ENCODE data around the gene HES4. TPM values are rescaled to one million over a fixed set of nuclear protein-coding genes. Genes with fewer than 3 reads are reported as not detected.

HES4 gene
- total RNA-seq: 1 to 10 TPM; 5.7 to 9.0 TPM

- Mint-ChIP-seq H3K36me3 (ENCODE audit: low read depth) (peaks cover 2% of the 10 kb centered on the region), H3K4me3 (peak within 1 kb of the TSS; percentile 65), H3K9me3 (no peaks in the 10 kb centered on the region), H3K27ac (peak within 1 kb of the TSS; percentile 86), H3K27me3 (peaks cover 37% of the 10 kb centered on the region), H3K4me1 (ENCODE audit: low read depth) (peaks cover 14% of the 10 kb centered on the region)
- ChIA-PET CTCF (interaction anchor here (1.1 to 1.3 kb wide), 2 partner anchors 14 to 15 kb away, joined by 3 to 5 read pairs; partner anchors contain the start of gene ISG15), POLR2A (interaction anchor here (0.9 kb wide), 1 partner anchor 10 kb away, joined by 3 read pairs; no protein-coding TSS in a partner anchor)
- no peak for TF ChIP-seq CTCF (IDR thresholded peaks at IDR 0.05)
- peak; percentile 38 for ATAC-seq
- intact Hi-C loops (cut with micrococcal nuclease): no loop called here
- DNase-seq: peak; percentile 74
Observed at GRCh38 chr1:999725-1000356, at the start of gene HES4. TSS of gene HES4 (minus strand) at chr1:1000097. CDS start at chr1:999973, 124 bp downstream.

DNA sequence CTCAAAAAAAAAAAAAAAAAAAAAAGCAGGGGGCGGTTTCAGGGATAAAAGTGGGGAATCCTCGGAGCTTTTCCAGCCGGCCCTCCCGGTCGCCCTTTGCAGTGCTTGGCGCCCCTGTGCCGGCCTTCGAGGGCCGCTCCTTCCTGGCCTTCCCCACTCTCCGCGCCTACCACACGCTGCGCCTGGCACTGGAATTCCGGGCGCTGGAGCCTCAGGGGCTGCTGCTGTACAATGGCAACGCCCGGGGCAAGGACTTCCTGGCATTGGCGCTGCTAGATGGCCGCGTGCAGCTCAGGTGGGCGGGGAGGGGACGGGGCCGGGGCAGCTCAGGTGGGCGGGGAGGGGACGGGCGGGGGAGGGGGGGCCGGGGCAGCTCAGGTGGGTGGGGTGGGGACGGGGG is 48.9 kb upstream of the HES4 start:
- DNase-seq: no peak
- Mint-ChIP-seq H3K4me1 (ENCODE audit: low read depth) (no peaks in the 10 kb centered on the region), H3K27me3 (no peaks in the 10 kb centered on the region), H3K4me3 (no peak overlapping the region), H3K9me3 (no peaks in the 10 kb centered on the region), H3K27ac (no peak overlapping the region), H3K36me3 (ENCODE audit: low read depth) (peaks cover 4% of the 10 kb centered on the region)
- ATAC-seq: no peak
- POLR2A ChIA-PET: no interaction called here
- no peak for TF ChIP-seq CTCF (IDR thresholded peaks at IDR 0.05)
- CTCF ChIA-PET: interaction anchor here (1.1 kb wide), 1 partner anchor 10 kb away, joined by 3 read pairs; no protein-coding TSS in a partner anchor
- intact Hi-C loops (cut with micrococcal nuclease): no loop called here

DNA sequence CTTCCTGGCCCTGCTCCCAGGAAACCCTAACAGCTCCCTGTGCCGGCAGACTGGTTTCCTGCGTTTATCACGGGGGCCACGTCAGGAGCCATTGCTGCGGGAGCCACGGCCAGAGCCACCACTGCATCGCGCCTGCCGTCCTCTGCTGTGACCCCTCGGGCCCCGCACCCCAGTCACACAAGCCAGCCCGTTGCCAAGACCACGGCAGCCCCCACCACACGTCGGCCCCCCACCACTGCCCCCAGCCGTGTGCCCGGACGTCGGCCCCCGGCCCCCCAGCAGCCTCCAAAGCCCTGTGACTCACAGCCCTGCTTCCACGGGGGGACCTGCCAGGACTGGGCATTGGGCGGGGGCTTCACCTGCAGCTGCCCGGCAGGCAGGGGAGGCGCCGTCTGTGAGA is 48.1 kb upstream of the HES4 start:
- H3K27me3 Mint-ChIP-seq: no peaks in the 10 kb centered on the region
- no peak for TF ChIP-seq CTCF (IDR thresholded peaks at IDR 0.05)
- no peaks in the 10 kb centered on the region for H3K4me1 Mint-ChIP-seq (ENCODE audit: low read depth)
- peaks cover 7% of the 10 kb centered on the region for H3K36me3 Mint-ChIP-seq (ENCODE audit: low read depth)
- no peak for DNase-seq
- no peak overlapping the region for H3K4me3 Mint-ChIP-seq
- peaks cover 2% of the 10 kb centered on the region for H3K9me3 Mint-ChIP-seq
- H3K27ac Mint-ChIP-seq: no peak overlapping the region
- intact Hi-C loops (cut with micrococcal nuclease): no loop called here
- ChIA-PET CTCF (no interaction called here), POLR2A (no interaction called here)
- ATAC-seq: no peak

GRCh38 chr1:1047407-1047806 is 47.5 kb upstream of the HES4 start:
- H3K36me3 Mint-ChIP-seq (ENCODE audit: low read depth): peaks cover 10% of the 10 kb centered on the region
- CTCF ChIA-PET: no interaction called here
- intact Hi-C loops (cut with micrococcal nuclease): no loop called here
- H3K4me3 Mint-ChIP-seq: no peak overlapping the region
- H3K4me1 Mint-ChIP-seq (ENCODE audit: low read depth): no peaks in the 10 kb centered on the region
- H3K27ac Mint-ChIP-seq: no peak overlapping the region
- DNase-seq: no peak
- TF ChIP-seq CTCF (IDR thresholded peaks at IDR 0.05): no peak
- POLR2A ChIA-PET: no interaction called here
- peaks cover 2% of the 10 kb centered on the region for H3K9me3 Mint-ChIP-seq
- no peak for ATAC-seq
- no peaks in the 10 kb centered on the region for H3K27me3 Mint-ChIP-seq

DNA sequence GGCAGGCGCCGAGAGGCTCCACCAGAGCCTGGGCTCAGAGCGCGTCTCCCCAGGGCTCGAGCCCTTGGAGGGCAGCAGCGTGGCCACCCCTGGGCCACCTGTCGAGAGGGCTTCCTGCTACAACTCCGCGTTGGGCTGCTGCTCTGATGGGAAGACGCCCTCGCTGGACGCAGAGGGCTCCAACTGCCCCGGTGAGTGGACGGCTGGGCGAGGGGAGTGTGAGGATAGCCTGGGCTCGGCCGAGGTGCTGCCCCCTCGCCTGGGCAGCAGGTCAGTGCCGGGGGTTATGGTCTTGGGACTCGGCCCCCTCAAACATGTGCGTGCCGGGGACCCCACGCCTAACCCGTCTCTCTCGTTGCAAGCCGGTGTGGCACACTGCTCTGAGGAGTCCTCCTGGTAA is 46.9 kb upstream of the HES4 start:
- POLR2A ChIA-PET: no interaction called here
- Mint-ChIP-seq H3K9me3 (peaks cover 2% of the 10 kb centered on the region), H3K36me3 (ENCODE audit: low read depth) (peaks cover 10% of the 10 kb centered on the region), H3K27ac (no peak overlapping the region), H3K4me1 (ENCODE audit: low read depth) (no peaks in the 10 kb centered on the region), H3K27me3 (no peaks in the 10 kb centered on the region), H3K4me3 (no peak overlapping the region)
- DNase-seq: no peak
- no peak for TF ChIP-seq CTCF (IDR thresholded peaks at IDR 0.05)
- ATAC-seq: no peak
- intact Hi-C loops (cut with micrococcal nuclease): no loop called here
- CTCF ChIA-PET: no interaction called here
